K562 (cell line): ENCODE data around the gene CD99L2.

Experiments
- CREB1 ChIP-seq, 2 experiments: sonication (generic) in 1 of 2; formaldehyde crosslinking in 1 of 2; IDR thresholded peaks; 2 replicates each; pipeline versions ENCODE4 v1.6.1 to v1.8.0; 2012 to 2022; ENCODE audit warnings: inconsistent platforms in 1 of 2, mild to moderate bottlenecking in 1 of 2, missing genetic modification reagents in 1 of 2, moderate library complexity in 1 of 2
- MXI1 ChIP-seq: IDR thresholded peaks from 2 replicates; pipeline ENCODE4 v1.6.1; 2011; ENCODE audit warnings: low read depth, mild to moderate bottlenecking, improper control_type of control experiment, low read length
- POLR2A ChIP-seq: fragments of 450-650 bp; conservative IDR thresholded peaks from 2 replicates; pipeline ENCODE4 v1.6.1; 2016
- SIN3A ChIP-seq, 2 experiments: fragments of 150-350 bp in 1 of 2; IDR thresholded peaks; 2 replicates each; pipeline ENCODE4 v1.6.1; 2011 to 2016; ENCODE audit warnings: borderline replicate concordance in 2 of 2, low read depth in 2 of 2, low read length in 2 of 2, mild to moderate bottlenecking in 2 of 2, moderate library complexity in 2 of 2; ENCODE audit not compliant: control insufficient read depth in 1 of 2
- TF ChIP-seq, protein P1 (sequence below), 3 experiments: IDR thresholded peaks in 2 of 3; conservative IDR thresholded peaks in 1 of 3; 2 replicates each; pipeline ENCODE4 v1.5.1; 2011 to 2012; ENCODE audit warnings: low read length in 3 of 3, mild to moderate bottlenecking in 3 of 3, control low read depth in 2 of 3, improper control_type of control experiment in 1 of 3, inconsistent platforms in 1 of 3, low read depth in 1 of 3, mixed read lengths in 1 of 3, moderate library complexity in 1 of 3; ENCODE audit not compliant: insufficient read depth in 2 of 3
- TF ChIP-seq, protein P2 (sequence below): sonication (generic); formaldehyde crosslinking; IDR thresholded peaks from 2 replicates; pipeline ENCODE4 v1.5.0; 2020; ENCODE audit warnings: missing genetic modification reagents

DNA sequence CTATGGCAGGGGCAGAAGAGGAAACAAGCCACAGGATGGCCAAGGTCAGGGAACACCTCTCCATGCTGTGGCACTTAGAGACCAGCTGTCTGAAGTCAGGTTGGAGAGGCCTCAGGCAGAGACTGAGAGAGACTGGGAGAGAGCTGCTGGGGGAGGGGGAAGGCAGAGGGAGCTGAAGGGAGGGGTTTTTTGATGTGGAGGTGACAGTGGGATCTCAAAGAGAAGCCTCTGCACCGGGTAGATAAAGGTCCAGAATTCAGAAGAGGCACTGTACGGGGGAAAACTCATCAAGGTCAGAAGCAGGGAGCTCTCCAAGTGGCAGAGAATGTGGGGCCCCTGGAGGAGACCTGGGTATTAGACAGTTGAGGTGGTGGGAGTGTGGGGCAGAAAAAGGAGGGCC lies 43.1 kb upstream of the CD99L2 start:
- no peak for TF ChIP-seq MXI1
- no peak for TF ChIP-seq SIN3A (IDR thresholded peaks at IDR 0.05; ENCODE audit: borderline replicate concordance in 2 of 2, control insufficient read depth in 1 of 2, low read depth in 2 of 2, low read length in 2 of 2)
- no peak for TF ChIP-seq CREB1 (IDR thresholded peaks at IDR 0.05)
- TF ChIP-seq CREB1 (CRISPR knock-in tag; IDR thresholded peaks at IDR 0.05) = no peak
- TF ChIP-seq, protein P1, sequence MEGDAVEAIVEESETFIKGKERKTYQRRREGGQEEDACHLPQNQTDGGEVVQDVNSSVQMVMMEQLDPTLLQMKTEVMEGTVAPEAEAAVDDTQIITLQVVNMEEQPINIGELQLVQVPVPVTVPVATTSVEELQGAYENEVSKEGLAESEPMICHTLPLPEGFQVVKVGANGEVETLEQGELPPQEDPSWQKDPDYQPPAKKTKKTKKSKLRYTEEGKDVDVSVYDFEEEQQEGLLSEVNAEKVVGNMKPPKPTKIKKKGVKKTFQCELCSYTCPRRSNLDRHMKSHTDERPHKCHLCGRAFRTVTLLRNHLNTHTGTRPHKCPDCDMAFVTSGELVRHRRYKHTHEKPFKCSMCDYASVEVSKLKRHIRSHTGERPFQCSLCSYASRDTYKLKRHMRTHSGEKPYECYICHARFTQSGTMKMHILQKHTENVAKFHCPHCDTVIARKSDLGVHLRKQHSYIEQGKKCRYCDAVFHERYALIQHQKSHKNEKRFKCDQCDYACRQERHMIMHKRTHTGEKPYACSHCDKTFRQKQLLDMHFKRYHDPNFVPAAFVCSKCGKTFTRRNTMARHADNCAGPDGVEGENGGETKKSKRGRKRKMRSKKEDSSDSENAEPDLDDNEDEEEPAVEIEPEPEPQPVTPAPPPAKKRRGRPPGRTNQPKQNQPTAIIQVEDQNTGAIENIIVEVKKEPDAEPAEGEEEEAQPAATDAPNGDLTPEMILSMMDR (IDR thresholded peaks at IDR 0.05 in 2 of 3, conservative IDR thresholded peaks at IDR 0.05 in 1 of 3; ENCODE audit: insufficient read depth in 2 of 3, low read depth in 1 of 3, low read length in 3 of 3) = no peak
- TF ChIP-seq, protein P2, sequence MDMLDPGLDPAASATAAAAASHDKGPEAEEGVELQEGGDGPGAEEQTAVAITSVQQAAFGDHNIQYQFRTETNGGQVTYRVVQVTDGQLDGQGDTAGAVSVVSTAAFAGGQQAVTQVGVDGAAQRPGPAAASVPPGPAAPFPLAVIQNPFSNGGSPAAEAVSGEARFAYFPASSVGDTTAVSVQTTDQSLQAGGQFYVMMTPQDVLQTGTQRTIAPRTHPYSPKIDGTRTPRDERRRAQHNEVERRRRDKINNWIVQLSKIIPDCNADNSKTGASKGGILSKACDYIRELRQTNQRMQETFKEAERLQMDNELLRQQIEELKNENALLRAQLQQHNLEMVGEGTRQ (CRISPR knock-in tag) = no peak
- no peak; the same call in 1 of the 2 replicates for TF ChIP-seq POLR2A
